ENCODE data around the gene EYA3.

EYA3 gene

GRCh38 chr1:27922272-27922671 is 166.1 kb downstream of the EYA3 start:
- TF ChIP-seq ZNF274 (IDR thresholded peaks at IDR 0.05; ENCODE audit: low read depth, low read length) = no peak
- no peak for TF ChIP-seq SUZ12 (IDR thresholded peaks at IDR 0.05; ENCODE audit: extremely low read depth, insufficient read depth, insufficient read length)
- no peak for TF ChIP-seq YY1 (IDR thresholded peaks at IDR 0.05; ENCODE audit: insufficient read depth, insufficient read length)
- Histone ChIP-seq H3K36me3 (ENCODE audit: insufficient read depth, insufficient read length, low read length) (no peaks in the 10 kb centered on the region), H3K9ac (ENCODE audit: insufficient read length, low read depth) (no peak overlapping the region), H3K4me1 (ENCODE audit: insufficient read depth, insufficient read length) (no peaks in the 10 kb centered on the region), H3K9me3 (ENCODE audit: insufficient read depth, low read length) (no peaks in the 10 kb centered on the region), H3K27me3 (ENCODE audit: insufficient read depth, insufficient read length) (peaks cover 3% of the 10 kb centered on the region), H3K4me3 (ENCODE audit: insufficient read length, low read depth) (no peak overlapping the region)
- no peak for DNase-seq (ENCODE audit: low read depth, low spot score)

All from NT2/D1 (cell line).